Activated CD8-positive, alpha-beta memory T cell treated with anti-CD3 and anti-CD28 coated beads for 36 hours (primary cell): ENCODE measurements around the gene TCIRG1. TPM values are rescaled to one million over a fixed set of nuclear protein-coding genes. Genes with fewer than 3 reads are reported as not detected.
"Not testable (repeated sequence)": the region's sequence is repeated elsewhere in the genome, so short reads cannot be mapped to it uniquely, and the experiment has no call there.

Experiments
- CTCF ChIA-PET: fragments of 350-600 bp; sonication (Branson Sonifier 250); formaldehyde crosslinking; loops from one replicate; lab custom pipeline; 2021; ENCODE audit warnings: antibody characterized with exemption; lab: Charles Lee
- POLR2A ChIA-PET: fragments of 350-600 bp; sonication (Branson Sonifier 250); formaldehyde crosslinking; loops from one replicate; lab custom pipeline; 2021; ENCODE audit warnings: antibody characterized with exemption; lab: Charles Lee
- total RNA-seq, 2 experiments: library from RNA; stranded (reverse); gene quantifications; one replicate each; pipeline ENCODE4 v1.2.3, GENCODE V29; 2021

TCIRG1 gene, protein sequence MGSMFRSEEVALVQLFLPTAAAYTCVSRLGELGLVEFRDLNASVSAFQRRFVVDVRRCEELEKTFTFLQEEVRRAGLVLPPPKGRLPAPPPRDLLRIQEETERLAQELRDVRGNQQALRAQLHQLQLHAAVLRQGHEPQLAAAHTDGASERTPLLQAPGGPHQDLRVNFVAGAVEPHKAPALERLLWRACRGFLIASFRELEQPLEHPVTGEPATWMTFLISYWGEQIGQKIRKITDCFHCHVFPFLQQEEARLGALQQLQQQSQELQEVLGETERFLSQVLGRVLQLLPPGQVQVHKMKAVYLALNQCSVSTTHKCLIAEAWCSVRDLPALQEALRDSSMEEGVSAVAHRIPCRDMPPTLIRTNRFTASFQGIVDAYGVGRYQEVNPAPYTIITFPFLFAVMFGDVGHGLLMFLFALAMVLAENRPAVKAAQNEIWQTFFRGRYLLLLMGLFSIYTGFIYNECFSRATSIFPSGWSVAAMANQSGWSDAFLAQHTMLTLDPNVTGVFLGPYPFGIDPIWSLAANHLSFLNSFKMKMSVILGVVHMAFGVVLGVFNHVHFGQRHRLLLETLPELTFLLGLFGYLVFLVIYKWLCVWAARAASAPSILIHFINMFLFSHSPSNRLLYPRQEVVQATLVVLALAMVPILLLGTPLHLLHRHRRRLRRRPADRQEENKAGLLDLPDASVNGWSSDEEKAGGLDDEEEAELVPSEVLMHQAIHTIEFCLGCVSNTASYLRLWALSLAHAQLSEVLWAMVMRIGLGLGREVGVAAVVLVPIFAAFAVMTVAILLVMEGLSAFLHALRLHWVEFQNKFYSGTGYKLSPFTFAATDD
- 100 to 1,000 TPM; 129 to 130 TPM for total RNA-seq

GRCh38 chr11:68038718-68039525 lies at the start of gene TCIRG1:
Gene TCIRG1, plus strand, starts transcription at chr11:68039025. Its CDS starts 2,247 bp downstream, at chr11:68041272.
- ChIA-PET CTCF (interaction anchor here (1.0 kb wide), 1 partner anchor 45 kb away, joined by 4 read pairs; no protein-coding TSS in a partner anchor), POLR2A (interaction anchor here (1.1 to 2.4 kb wide), 2 partner anchors 8 to 14 kb away, joined by 4 to 5 read pairs; no protein-coding TSS in a partner anchor)

- POLR2A ChIA-PET, CTCF ChIA-PET: not testable (repeated sequence)
Observed at GRCh38 chr11:67990546-67991346, 48.1 kb upstream of the TCIRG1 start.

DNA sequence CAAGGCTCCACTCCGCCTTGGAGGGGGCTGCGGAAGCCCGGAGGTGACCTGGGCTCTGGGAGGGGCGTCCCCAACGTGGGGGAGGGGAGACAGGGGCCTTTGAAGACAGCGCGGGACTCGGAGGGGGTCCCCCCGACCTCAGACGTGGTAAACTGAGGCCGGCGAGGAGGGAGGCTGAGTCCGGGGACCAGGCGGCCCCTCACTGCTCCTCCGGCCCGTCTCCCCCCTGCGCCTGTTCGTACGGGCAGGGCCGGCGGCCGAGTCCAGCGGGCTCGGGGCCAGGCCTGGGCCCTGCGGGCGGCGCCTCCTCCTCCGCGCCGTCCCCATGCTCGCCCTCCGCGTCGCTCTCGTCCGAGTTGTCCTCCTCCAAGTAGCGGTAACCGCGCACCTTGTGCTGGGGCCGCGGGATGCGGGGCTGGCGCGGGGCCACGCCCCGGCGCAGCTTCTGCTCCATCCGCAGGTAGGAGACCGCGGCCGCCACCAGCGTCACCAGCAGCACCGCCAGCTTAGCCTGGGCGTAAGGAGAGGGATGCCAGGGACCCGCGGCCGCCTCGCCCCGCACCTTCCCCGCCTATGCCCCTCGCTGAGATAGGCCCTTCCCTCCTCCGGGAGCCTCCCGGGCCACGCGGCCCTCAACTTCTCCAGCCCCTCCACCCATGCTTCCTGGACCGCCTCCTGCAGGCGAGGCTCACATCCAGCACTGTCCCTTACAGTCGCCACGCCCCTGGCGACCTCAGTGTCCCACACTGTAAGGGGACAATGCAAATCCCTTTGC lies 47.3 kb upstream of the TCIRG1 start:
- POLR2A ChIA-PET, CTCF ChIA-PET: not testable (repeated sequence)

GRCh38 chr11:67993821-67994220 lies 45.0 kb upstream of the TCIRG1 start:
- POLR2A ChIA-PET: not testable (repeated sequence)
- CTCF ChIA-PET: interaction anchor here (0.9 kb wide), 2 partner anchors 8 to 45 kb away, joined by 3 to 4 read pairs; partner anchors contain the start of gene TCIRG1

GRCh38 chr11:67994387-67994786 lies 44.4 kb upstream of the TCIRG1 start:
- POLR2A ChIA-PET: not testable (repeated sequence)
- CTCF ChIA-PET: interaction anchor here (0.6 to 0.9 kb wide), 3 partner anchors 8 to 211 kb away, joined by 3 to 5 read pairs (median 4); partner anchors contain the start of gene TCIRG1

DNA sequence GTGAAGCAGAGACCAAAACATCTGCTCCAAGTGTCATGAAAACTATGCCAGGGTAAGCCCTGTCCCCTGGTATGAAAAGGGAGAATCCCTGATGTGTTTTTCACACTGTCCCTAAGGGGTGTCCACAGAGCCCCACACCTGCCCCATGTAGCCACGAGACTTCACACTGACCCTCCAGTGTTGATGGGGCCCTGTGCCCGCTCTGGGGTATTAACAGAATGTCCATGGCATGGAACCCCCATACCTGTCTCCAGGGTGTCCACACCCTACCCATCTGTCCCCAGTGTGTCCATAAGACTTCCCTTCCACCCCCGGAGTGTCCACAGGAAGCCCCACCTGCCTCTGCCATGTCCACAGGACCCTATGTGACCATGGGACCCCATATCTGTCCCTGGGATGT lies 43.7 kb upstream of the TCIRG1 start:
- CTCF ChIA-PET, POLR2A ChIA-PET: not testable (repeated sequence)

- CTCF ChIA-PET, POLR2A ChIA-PET: not testable (repeated sequence)
Observed at GRCh38 chr11:67995579-67995978, 43.2 kb upstream of the TCIRG1 start.

- CTCF ChIA-PET: no interaction called here
Observed at GRCh38 chr11:67996051-67996450, 42.8 kb upstream of the TCIRG1 start.

GRCh38 chr11:67996622-67997474 lies 42.0 kb upstream of the TCIRG1 start:
- POLR2A ChIA-PET: interaction anchor here (1.1 kb wide), 1 partner anchor 121 kb away, joined by 3 read pairs; no protein-coding TSS in a partner anchor
- CTCF ChIA-PET: no interaction called here

More at GRCh38 chr11:67996051-67996450, 42.8 kb upstream of the TCIRG1 start:
- POLR2A ChIA-PET: no interaction called here

GRCh38 chr11:67997475-67997921 lies 41.3 kb upstream of the TCIRG1 start:
- ChIA-PET CTCF (no interaction called here), POLR2A (interaction anchor here (1.1 kb wide), 1 partner anchor 121 kb away, joined by 3 read pairs; no protein-coding TSS in a partner anchor)

- ChIA-PET CTCF (interaction anchor here (1.0 to 1.1 kb wide), 2 partner anchors 23 to 43 kb away, joined by 3 to 4 read pairs; no protein-coding TSS in a partner anchor), POLR2A (interaction anchor here (1.1 kb wide), 1 partner anchor 120 kb away, joined by 3 read pairs; no protein-coding TSS in a partner anchor)
Observed at GRCh38 chr11:67998150-67999045, 40.4 kb upstream of the TCIRG1 start.

GRCh38 chr11:67999201-67999629 lies 39.6 kb upstream of the TCIRG1 start:
- POLR2A ChIA-PET: no interaction called here
- CTCF ChIA-PET: interaction anchor here (1.0 kb wide), 1 partner anchor 43 kb away, joined by 4 read pairs; no protein-coding TSS in a partner anchor

- ChIA-PET CTCF (no interaction called here), POLR2A (no interaction called here)
Observed at GRCh38 chr11:67999704-68000103, 39.1 kb upstream of the TCIRG1 start.

GRCh38 chr11:68002575-68002937 lies 36.3 kb upstream of the TCIRG1 start:
- ChIA-PET CTCF (interaction anchor here (1.0 kb wide), 1 partner anchor 8 kb away, joined by 3 read pairs; no protein-coding TSS in a partner anchor), POLR2A (interaction anchor here (0.6 kb wide), 1 partner anchor 729 kb away, joined by 19 read pairs; no protein-coding TSS in a partner anchor)
